ENCODE results near the gene MTF1.

Gene MTF1

GRCh38 chr1:37865348-37866120, 6.1 kb upstream of the MTF1 start (continued):
- TF ChIP-seq ZNF518A (tag by site-specific recombination; conservative IDR thresholded peaks at IDR 0.05; ENCODE audit: low read depth) (no peak), ZNF513 (tag by site-specific recombination; IDR thresholded peaks at IDR 0.05) (no peak), KLF16 (tag by site-specific recombination; IDR thresholded peaks at IDR 0.05) (no peak), ZNF629 (tag by site-specific recombination; IDR thresholded peaks at IDR 0.05) (no peak), ZNF221 (tag by site-specific recombination; IDR thresholded peaks at IDR 0.05; ENCODE audit: borderline replicate concordance) (no peak), REST (tag by site-specific recombination; IDR thresholded peaks at IDR 0.05) (peak; percentile 72), ZNF121 (tag by site-specific recombination; IDR thresholded peaks at IDR 0.05) (no peak), ZNF132 (tag by site-specific recombination; IDR thresholded peaks at IDR 0.05; ENCODE audit: borderline replicate concordance) (no peak), ZNF530 (tag by site-specific recombination; IDR thresholded peaks at IDR 0.05; ENCODE audit: low read depth) (no peak), ZNF423 (tag by site-specific recombination; IDR thresholded peaks at IDR 0.05) (no peak), BCL11B (tag by site-specific recombination; IDR thresholded peaks at IDR 0.05; ENCODE audit: low read depth) (no peak), ZNF24 (tag by site-specific recombination; IDR thresholded peaks at IDR 0.05) (no peak)

GRCh38 chr1:37862330-37862729, 2.9 kb upstream of the MTF1 start:
- Histone ChIP-seq H3K36me3 (ENCODE audit: control insufficient read depth in 2 of 2, insufficient read depth in 1 of 2, low read length in 2 of 2) (peaks cover 0 to 58% of the 10 kb centered on the region in 2 experiments; a peak in 2 of 3 replicates), H3K27ac (ENCODE audit: extremely low read depth, low read depth, low read length) (no peak overlapping the region), H3K4me1 (ENCODE audit: control insufficient read depth, insufficient read depth, low read length) (no peaks in the 10 kb centered on the region), H3K9me3 (ENCODE audit: control insufficient read depth, insufficient read depth, low read depth, low read length) (no peaks in the 10 kb centered on the region), H3K4me3 (ENCODE audit: low read depth, low read length) (no peak overlapping the region)
- POLR2A ChIA-PET: interaction anchor here (0.5 kb wide), 1 partner anchor 338 kb away, joined by 4 read pairs; no protein-coding TSS in a partner anchor
- CTCF ChIA-PET: interaction anchor here (0.6 to 1.1 kb wide), 8 partner anchors 9 to 547 kb away, joined by 3 to 5 read pairs (median 3); no protein-coding TSS in a partner anchor
- TF ChIP-seq ZNF366 (tag by site-specific recombination; conservative IDR thresholded peaks at IDR 0.05) (peak; percentile 34; the same call in 1 of the 2 replicates), ZNF184 (tag by site-specific recombination; IDR thresholded peaks at IDR 0.05) (peak; percentile 9; the same call in 1 of the 2 replicates), KLF8 (tag by site-specific recombination; IDR thresholded peaks at IDR 0.05) (0 out of 2 replicates have a peak, but pooled peaks have one; percentile 20), PRDM1 (tag by site-specific recombination; IDR thresholded peaks at IDR 0.05) (peak; percentile 77), ZFHX2 (tag by site-specific recombination; conservative IDR thresholded peaks at IDR 0.05) (no peak), SP7 (tag by site-specific recombination; IDR thresholded peaks at IDR 0.05) (peak; percentile 99), ZNF629 (tag by site-specific recombination; IDR thresholded peaks at IDR 0.05) (peak; percentile 73), ZNF266 (tag by site-specific recombination; IDR thresholded peaks at IDR 0.05; ENCODE audit: low read depth) (no peak), ZNF335 (tag by site-specific recombination; conservative IDR thresholded peaks at IDR 0.05) (peak; percentile 41; the same call in 1 of the 2 replicates), PRDM10 (tag by site-specific recombination; IDR thresholded peaks at IDR 0.05) (peak; percentile 83), ZNF404 (tag by site-specific recombination; IDR thresholded peaks at IDR 0.05) (no peak)
